Lower leg skin (tissue), 3 donors: ENCODE results near the gene MAN2A2.

Source experiments
- CTCF ChIP-seq, 3 donors: fragments of 450-650 bp; IDR thresholded peaks; one replicate each; pipeline ENCODE4 v1.5.1; 2016; ENCODE audit warnings: antibody characterized with exemption in 3 of 3, mild to moderate bottlenecking in 3 of 3, moderate library complexity in 2 of 3
- POLR2A ChIP-seq, 2 donors: fragments of 450-650 bp; IDR thresholded peaks; one replicate each; pipeline ENCODE4 v1.6.1; 2016 to 2017; ENCODE audit warnings: antibody characterized with exemption in 2 of 2, mild to moderate bottlenecking in 1 of 2, moderate library complexity in 1 of 2

GRCh38 chr15:90902040-90902839 is 862 bp upstream of the MAN2A2 start:
- TF ChIP-seq CTCF (IDR thresholded peaks at IDR 0.05) (no peak), POLR2A (IDR thresholded peaks at IDR 0.05) (no peak)
